ENCODE results near the gene GABARAP. TPM values are rescaled to one million over a fixed set of nuclear protein-coding genes. Genes with fewer than 3 reads are reported as not detected.

GABARAP gene
- total and polyA plus RNA-seq, 2 of the 13 experiments (the other 11 are each of a cell fraction or from before 2014, with no cell fraction given), result 161 to 310 TPM

GRCh38 chr17:7225711-7226331 lies 16.4 kb downstream of the GABARAP start:
- Histone ChIP-seq H3K9ac (ENCODE audit: insufficient read depth, low read depth, low read length) (no peak overlapping the region), H3K4me2 (ENCODE audit: low read depth, low read length) (no peak overlapping the region), H3K79me2 (ENCODE audit: insufficient read depth, low read length) (peaks cover 14% of the 10 kb centered on the region), H3K36me3 (replicated peaks in 1 of 2; ENCODE audit: control insufficient read depth in 1 of 2, insufficient read depth in 2 of 2, low read length in 2 of 2) (peaks cover 34 to 92% of the 10 kb centered on the region in 2 experiments; a peak in 4 of 5 replicates), H3K27ac (ENCODE audit: extremely low read length, insufficient read depth, low read length) (no peak overlapping the region), H3K4me3 (replicated peaks in 1 of 3; ENCODE audit: insufficient read depth in 1 of 3, low read depth in 2 of 3, low read length in 3 of 3) (no peak overlapping the region), H3K27me3 (ENCODE audit: control insufficient read depth in 1 of 2, insufficient read depth in 2 of 2, low read length in 2 of 2) (no peaks in the 10 kb centered on the region), H4K20me1 (ENCODE audit: insufficient read depth, low read length) (peaks cover 6% of the 10 kb centered on the region; the same call in 1 of the 2 replicates), H3K4me1 (ENCODE audit: insufficient read depth, low read length) (peaks cover 16% of the 10 kb centered on the region), H2AFZ (ENCODE audit: low read length) (no peak overlapping the region), H3K9me3 (ENCODE audit: low read length) (no peaks in the 10 kb centered on the region)
- no peak for ATAC-seq
- ChIA-PET CTCF (ENCODE audit: low intra/inter-chr PET ratio, low total read pairs) (no interaction called here), POLR2A (interaction anchor here (6.8 kb wide), 1 partner anchor 10 kb away, joined by 140 read pairs; the partner anchor contains the start of genes DVL2 and PHF23)
- no TSS peak for BruUV-seq (replicated peaks)
- FAIRE-seq, result no peak
- intact Hi-C loops (cut with micrococcal nuclease; ENCODE audit: unreplicated experiment), result no loop called here
- WGBS (ENCODE audit: low lambda C conversion rate), result 100% methylated on average over 3 of the region's 21 CpGs
- no peak for DNase-seq (ENCODE audit: low spot score)
- in situ Hi-C loops (cut with HindIII; ENCODE audit: extremely low pct_ligation_motif_present, low pct_unique_long_range_greater_than_20kb), result no loop called here
- peak; percentile 92 for TF ChIP-seq AGO2 (optimal IDR thresholded peaks at IDR 0.05; ENCODE audit: low read depth, low read length)
- peak; percentile 37; the same call in 1 of the 2 replicates for TF ChIP-seq POLR2G (IDR thresholded peaks at IDR 0.05; ENCODE audit: low read depth, low read length)
- TF ChIP-seq AGO1 (IDR thresholded peaks at IDR 0.05; ENCODE audit: low read depth, low read length, poor library complexity, severe bottlenecking), result peak; percentile 82
- TF ChIP-seq RBFOX2 (IDR thresholded peaks at IDR 0.05; ENCODE audit: low read depth, low read length), result peak; percentile 69
- TF ChIP-seq ZNF512 (CRISPR knock-in tag; IDR thresholded peaks at IDR 0.05), result no peak
- no peak for TF ChIP-seq ZNF17 (CRISPR knock-in tag; IDR thresholded peaks at IDR 0.05)
